ENCODE data around the gene INTS11.

DNA sequence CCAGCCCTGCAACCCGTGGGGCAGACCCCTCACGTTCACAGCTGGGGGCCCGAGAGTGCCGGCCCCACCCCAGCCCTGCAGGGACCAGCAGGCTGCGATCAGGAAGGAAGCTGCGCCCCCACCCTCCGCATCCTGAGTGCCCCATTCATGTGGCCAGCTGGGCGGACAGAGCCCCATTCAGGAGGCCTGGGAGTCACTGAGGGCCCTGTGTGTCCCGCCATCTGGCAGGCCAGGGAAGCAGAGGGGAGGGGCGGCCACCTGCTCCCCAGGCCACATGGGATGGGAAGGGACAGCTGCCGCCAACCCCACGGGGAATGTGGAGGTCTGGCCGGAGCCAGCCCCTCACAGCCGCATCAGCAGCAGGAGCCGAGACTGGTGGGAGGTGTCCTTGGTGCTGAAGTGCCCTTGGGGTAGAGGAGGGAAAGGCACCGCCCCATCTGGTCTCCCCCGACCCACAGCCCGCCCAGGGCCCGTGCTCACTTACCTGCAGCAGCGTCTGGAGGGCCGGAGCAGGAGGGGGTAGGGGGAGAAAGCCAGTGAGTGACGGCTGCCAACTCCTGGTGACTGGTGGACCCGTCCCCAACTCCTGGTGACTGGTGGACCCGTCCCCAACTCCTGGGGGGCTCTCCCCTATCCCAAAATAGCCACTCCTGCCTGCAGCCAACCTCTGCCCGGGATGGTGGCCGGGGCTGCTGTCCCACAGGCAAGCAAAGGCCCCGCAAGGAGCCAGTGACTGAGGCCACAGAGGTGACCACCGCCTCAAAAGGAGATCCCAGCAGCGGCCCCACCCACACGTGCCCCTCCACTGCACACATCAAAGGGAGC lies 25.4 kb downstream of the INTS11 start:
- TF ChIP-seq, protein P1, sequence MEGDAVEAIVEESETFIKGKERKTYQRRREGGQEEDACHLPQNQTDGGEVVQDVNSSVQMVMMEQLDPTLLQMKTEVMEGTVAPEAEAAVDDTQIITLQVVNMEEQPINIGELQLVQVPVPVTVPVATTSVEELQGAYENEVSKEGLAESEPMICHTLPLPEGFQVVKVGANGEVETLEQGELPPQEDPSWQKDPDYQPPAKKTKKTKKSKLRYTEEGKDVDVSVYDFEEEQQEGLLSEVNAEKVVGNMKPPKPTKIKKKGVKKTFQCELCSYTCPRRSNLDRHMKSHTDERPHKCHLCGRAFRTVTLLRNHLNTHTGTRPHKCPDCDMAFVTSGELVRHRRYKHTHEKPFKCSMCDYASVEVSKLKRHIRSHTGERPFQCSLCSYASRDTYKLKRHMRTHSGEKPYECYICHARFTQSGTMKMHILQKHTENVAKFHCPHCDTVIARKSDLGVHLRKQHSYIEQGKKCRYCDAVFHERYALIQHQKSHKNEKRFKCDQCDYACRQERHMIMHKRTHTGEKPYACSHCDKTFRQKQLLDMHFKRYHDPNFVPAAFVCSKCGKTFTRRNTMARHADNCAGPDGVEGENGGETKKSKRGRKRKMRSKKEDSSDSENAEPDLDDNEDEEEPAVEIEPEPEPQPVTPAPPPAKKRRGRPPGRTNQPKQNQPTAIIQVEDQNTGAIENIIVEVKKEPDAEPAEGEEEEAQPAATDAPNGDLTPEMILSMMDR (IDR thresholded peaks at IDR 0.05), result no peak
- no peak for TF ChIP-seq POLR2A (IDR thresholded peaks at IDR 0.05)
